Measurements from ENCODE around the gene BAIAP2.

The BAIAP2 gene

DNA sequence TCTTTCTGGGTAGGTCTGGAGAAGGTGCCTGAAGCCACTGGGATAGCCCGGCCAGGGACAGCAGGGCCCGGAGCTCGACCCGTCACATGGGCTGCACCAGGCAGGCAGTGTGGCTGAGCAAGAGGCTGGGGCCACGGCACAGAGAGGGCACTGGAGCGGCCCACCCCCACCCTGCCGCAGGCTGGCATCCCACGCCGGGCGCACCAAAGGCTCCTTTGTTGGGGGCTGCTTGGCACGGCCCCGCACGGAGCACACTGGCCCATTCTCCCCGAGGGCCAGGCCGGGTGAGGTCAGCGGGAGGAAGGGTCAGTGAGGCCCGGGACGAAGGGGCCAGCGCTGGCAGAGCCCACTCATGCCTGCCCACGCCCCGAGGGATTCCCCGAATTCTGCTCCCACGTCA lies 93.8 kb downstream of the BAIAP2 start:
- no peak for DNase-seq

DNA sequence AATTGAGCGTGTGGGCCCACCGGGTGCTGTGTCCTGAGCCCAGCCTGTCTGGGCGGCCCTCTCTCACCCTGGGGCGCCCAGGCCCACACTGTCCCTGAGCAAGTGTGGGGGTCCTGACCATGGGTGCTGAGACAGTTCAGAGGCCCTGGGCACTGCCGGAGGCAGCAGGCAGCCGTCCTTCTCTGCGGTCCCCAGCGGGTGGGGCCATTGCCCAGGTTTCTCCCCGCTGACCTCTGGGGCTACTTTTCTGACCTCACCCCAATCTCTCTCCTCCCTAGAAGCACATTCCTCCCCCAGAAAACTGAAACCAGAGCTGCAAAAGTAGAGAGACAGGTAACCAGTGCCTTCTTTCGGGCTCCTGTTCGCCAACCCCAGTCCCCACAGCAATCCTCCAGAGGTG lies 94.3 kb downstream of the BAIAP2 start:
- no peak for DNase-seq

DNA sequence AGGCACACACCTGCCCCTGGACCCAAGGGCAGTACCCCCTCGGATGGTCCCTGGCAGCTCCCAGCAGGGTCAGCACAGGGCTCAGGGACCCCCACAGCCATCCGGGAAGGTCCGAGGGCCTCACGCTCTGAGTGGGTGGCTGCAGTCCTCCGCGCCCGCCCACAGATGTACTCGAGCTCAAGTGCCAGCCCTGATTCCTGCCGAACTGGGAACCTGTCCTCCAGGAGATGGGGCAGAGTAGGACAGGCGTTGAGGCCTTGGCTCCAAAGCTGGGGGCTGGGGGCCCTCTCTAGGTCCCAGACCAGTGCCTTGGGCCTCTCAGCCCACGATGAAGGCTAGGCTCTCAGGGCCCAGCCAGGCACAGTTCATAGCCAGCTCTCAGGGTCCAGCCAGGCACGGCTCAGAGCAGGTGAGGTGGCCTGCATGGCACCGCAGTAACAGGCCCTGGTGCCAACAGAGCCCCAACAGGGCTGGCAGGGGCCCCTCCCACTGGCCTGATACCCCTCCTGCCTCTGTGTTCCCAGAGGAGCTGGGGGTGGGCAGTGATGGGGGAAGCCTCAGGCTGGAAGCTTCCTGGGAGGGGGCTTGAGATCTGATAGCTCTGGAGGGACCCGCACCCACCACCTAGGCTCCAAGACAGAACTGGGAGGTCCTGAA lies 94.9 kb downstream of the BAIAP2 start:
- DNase-seq = no peak

DNA sequence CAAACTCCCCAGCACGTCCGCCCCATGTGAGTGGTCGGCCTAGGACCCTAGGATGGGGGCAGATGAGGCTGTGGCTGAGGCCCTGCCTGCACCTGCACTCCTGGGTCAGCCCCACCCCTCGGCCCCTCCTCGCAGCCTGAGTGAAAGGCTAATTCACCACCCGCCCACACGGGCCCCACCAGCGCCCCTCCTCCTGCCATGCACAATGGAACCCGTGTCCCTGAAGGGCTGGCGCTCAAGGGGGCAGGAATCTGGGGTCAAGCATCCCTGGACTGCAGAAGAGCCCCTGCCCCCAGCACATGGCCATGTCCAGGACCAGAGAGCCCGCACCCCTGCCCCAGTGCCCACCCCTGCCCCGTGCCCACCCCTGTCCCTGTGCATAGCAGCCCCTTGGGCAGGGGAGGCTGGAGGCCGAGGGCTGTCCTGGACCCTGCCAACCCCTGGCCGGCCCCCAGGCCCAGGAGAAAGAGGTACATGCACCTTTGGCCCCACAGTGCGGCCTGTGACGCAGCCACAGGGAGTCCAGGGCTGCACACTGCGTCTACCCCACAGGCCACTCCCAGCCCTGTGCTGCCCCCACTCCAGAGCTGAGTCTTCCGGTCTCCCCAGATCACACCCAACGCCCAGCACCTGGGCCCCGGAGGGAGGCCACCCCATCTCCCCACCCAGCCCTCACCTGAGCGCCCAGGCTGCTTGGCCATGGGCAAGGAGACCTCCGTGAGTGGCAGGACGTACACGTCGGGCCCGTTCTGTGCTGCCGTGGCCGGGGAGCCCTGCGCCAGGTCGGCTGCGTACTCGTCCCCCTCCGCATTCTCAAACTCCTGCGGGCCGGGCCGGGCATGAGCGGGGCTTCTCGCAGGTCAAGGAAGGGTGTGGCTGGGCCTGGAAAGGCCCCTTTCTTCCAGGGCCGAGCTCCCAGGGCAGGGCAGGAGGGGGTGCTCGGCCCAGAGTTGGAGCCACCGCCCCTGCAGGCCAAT lies 95.7 kb downstream of the BAIAP2 start:
- DNase-seq = no peak

DNA sequence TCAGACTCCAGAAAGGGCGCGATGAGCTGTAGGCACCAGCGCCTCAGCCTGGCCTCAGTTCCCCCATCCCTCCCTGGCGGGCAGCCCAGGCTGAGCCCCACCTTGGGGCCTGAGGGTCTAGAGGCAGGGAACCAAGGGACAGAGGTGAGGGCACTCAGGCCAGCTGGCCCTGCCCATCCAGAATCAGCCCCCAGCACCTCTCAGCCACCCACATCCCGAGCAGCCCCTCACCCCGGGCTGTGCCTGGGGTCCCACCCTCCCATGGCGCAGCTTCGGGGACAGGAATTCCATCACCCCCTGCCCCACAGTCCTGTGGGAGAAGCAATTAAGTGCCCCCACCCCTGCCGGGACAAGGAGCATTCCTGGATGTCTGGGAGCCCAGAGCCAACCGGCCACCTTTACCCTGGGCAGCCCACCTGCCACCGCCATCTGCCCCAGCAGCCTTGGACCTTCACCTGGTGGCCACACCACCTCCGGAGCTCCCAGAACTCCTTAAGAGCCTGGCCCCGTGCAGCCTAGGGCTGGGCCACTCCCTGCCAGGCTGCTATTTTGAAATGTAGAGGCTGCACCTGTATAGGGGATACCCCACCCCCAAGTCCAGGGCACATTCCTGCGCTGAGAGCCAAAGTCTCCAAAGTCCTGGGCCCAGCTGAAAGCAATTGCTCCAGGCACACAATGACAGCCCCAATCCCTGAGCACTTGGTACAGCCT lies 96.7 kb downstream of the BAIAP2 start:
- DNase-seq = no peak

DNA sequence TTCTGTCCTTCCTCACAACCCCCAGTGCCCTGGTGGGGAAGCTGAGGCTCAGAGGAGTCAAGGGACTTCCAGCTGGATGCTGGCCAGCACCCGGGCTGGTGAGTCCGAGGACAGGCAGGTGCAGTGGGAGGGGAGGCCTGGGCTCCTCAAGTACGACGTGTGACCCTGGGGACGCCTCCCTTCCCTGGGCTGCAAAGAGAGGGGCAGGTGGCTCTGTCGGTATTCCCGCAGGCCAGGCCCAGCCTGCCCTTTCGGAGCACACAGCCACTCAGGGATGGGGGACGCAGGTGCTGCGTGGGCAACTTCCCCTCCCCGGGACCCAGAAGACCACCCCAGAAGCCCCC lies 97.2 kb downstream of the BAIAP2 start:
- DNase-seq = no peak

DNA sequence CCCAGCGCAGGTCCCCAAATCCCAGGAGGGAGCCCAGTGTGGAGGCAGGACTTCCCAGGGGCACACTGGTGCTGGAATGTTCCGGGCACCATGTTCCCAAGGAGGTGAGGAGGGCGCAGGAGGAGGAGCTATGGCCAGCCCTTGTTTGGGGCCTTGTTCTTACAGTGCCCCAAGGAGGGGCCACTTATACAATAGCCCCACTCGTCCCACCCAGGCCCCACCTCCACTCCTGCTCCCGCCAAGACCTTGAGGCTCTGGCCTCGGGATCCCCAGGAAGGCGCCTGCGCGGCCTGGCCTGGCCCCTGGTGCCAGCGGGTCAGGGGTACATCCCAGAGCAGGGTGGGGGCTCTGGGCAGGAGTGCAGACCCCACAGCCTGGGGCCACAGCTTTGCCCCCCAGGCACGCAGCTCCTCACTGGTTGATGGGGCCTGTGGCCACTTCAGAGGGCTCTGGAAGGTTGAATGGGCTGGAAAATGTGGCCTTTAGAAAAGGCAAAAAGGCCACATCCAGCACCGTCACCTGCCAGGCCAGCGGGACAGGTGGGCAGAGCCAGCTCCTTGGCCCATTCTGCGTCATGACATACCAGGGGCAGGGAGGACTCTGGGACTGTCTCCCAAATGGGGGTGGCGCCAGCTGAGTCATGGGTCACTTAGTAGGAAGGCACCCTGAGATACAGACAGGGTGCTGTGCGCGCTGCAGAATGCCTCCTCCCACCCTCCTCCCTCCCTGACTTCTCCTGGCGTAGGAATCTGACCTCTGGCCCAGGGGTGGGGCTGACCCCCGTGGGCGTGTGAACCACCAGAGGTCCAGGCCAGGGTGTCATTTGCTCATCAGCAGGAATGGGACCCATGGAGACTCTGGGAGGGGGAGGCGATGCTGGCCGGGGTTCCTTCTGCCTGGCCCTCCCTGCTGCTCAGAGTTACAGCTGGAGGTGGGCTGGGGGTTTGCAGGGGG lies 98.1 kb downstream of the BAIAP2 start:
- DNase-seq = no peak

DNA sequence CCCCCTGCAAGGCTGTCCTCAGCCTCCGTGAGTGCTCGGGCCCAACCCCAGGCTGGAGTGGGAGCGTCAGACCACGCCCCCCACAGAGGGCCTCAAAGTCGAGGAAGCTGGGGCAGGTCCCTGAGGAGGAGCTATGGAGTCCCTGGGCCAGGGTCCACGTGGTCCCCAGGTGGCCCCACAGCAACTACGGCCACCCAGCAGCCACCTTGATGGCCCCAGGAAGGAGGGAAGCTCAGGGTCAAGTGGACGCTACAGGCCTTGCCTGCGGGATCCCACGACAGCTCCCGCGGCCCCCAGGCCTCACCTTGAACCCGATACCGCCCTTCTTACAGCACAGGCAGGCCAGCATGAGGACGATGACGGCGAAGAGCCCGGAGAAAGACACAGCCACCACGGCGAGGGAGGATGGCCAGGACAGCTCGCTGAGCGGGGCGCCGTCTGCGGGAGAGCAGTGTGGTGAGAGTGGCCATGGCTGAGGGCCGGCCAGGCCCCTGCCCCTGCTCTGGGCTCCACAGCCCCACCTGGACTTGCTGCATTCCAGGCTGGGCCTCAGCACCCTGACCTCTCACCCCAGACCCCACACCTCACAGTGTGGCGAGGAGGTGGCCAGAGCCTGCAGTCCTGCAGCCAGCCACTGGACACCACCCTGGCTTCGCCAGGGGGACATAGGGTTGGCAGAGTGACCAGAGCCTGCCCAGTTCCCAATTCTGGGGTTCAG lies 99.3 kb downstream of the BAIAP2 start:
- no peak for DNase-seq

DNA sequence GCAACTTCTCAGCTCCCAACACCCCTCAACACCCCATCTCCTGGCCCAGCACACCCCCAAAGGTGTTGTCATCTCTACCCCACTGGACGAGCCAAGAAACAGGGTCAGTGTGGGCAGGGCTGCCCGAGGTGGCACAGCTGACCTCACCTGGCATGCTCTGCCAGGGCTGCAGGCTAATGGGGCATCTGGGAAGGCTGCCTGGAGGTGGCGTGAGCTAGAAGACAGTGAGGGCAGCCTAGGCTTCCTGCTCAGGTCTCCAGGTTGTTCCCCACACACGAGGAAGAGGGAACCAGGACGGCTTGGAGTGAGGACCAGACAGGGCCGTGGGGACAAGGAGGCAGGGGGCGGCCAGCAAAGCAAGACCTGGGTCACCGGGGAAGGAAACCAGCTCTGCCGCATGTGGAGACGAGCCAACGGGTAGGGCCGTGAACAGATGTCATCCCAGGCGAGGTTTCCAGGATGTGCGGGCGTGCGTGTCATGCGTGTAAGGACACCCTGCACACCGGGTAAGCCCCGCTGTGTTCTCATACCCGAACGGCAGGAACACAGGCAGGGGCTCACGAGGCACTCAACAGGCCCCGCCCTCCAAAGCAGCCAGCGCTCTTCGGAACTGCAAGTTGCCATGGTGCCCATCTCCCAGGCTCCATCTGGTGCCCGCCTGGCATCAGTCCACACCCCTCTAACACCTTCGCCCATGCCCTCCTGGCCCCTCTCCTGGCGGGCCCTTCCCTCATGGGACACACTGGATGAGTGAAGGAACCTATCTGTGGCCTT lies 100.7 kb downstream of the BAIAP2 start:
- no peak for DNase-seq

DNA sequence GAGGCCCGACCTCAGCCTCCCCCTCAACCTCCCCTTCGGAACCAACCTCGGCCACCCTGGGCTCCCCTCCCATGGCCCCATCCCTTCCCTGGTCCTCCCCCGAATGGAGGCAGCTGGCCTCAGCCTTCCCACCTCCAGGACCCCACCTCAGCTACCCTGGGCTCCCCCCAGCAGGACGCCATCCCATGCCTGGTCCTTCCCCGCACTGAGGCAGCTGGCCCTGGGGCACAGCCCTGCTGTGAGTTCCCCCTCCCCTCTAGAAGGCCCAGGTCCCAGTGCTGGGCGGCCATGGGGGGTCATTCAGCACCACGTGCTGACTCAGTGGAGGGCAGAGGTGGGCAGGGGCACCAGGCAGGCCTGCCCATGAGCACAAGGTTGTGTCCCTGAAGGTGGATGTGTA lies 101.4 kb downstream of the BAIAP2 start:
- DNase-seq = no peak

DNA sequence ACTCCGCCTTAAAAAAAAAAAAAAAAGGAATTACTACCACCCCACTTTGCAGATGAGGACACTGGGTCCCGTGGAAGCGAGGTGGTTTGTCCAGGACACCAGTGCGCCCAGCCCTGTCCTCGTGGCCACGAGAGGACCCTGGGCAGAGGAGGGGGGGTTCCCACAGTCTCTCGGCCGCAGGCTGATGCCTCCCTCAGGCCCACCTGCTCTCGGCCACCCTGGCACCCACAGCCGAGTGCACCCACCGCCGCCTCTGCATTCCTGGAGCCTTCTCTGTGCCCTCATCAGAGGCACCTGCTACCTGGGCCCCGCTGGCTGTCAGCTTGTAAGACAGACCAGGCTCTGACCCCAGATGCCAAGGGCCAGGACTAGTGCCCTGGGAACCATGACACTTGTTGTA lies 102.3 kb downstream of the BAIAP2 start:
- DNase-seq = no peak

DNA sequence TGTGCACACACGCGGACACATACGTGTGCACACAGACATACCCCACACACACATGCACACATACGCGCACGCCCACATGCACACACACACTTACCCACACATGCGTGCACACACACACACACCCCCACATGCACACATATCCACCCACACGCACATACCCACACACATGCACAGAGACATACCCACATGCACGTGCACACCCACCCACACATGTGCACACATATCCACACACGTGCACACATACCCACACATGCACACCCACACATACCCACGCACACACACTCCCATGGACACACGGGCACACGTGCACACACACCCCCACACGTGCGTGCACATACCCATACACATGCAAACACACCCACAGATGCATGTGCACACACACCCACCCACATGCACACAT lies 103.1 kb downstream of the BAIAP2 start:
- DNase-seq = no peak

DNA sequence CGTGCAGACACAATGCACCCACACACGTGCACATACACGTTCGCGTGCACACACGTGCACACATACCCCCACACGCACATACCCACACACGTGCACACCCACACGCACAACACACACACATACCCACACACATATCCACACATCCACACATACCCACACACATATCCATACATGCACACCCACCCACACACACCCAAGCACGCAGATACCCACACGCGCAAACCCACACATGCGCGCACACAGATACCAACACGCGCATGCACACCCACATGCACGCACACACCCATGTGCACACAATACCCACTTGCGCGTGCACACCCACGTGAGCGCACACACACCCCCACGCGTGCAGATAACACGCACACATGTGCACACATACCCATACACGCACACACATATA lies 103.5 kb downstream of the BAIAP2 start:
- DNase-seq = no peak

DNA sequence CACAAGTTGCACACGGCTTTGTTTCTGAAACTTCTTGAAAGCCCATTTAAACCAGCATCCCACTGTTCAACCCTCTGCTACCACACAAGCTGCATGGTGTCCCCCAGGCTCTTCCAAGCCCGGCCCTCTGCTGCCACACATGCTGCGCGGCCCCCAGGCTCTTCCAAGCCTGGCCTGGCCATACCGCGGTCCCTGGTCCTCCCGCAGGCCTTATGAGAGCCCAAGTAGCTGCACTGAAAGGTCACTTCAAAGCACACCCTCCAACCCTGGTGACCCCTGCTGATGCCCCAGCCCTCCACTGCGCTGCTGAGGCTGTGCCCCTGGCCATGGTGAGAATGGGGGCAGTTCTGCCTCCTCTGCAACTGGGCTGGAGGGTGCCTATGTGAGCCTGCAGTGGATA lies 104.5 kb downstream of the BAIAP2 start:
- no peak for DNase-seq

DNA sequence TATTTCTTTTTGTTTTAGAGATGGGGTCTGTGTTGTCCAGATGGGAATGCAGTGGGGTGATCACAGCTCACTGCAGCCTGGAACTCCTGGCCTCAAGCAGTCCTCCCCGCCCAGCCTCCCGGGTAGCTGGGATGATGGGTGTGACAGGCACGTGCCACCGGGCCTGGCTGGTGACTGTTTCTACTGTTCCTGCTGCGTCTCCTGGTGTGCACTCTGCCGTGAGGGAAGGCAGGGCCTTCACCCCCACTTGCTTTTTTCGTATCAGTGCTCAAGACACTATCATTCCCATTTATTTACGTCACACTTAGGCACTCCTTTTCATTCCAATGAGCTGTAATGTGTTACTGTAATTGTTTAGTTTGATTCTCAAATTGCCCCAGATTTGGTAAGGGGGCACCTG lies 105.1 kb downstream of the BAIAP2 start:
- DNase-seq = no peak

DNA sequence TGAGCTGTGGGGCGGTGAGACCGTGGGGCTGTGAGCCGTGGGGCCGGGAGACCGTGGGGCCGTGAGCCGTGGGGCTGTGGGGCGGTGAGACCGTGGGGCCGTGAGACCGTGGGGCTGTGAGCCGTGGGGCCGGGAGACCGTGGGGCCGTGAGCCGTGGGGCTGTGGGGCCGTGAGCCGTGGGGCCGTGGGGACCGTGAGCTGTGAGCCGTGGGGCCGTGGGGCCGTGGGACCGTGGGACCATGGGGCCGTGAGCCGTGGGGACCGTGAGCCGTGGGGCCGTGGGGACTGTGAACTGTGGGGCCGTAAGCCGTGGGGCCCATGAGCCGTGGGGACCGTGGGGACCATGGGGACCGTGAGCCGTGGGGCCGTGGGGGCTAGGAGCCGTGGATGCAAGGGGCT lies 105.7 kb downstream of the BAIAP2 start:
- DNase-seq = no peak

DNA sequence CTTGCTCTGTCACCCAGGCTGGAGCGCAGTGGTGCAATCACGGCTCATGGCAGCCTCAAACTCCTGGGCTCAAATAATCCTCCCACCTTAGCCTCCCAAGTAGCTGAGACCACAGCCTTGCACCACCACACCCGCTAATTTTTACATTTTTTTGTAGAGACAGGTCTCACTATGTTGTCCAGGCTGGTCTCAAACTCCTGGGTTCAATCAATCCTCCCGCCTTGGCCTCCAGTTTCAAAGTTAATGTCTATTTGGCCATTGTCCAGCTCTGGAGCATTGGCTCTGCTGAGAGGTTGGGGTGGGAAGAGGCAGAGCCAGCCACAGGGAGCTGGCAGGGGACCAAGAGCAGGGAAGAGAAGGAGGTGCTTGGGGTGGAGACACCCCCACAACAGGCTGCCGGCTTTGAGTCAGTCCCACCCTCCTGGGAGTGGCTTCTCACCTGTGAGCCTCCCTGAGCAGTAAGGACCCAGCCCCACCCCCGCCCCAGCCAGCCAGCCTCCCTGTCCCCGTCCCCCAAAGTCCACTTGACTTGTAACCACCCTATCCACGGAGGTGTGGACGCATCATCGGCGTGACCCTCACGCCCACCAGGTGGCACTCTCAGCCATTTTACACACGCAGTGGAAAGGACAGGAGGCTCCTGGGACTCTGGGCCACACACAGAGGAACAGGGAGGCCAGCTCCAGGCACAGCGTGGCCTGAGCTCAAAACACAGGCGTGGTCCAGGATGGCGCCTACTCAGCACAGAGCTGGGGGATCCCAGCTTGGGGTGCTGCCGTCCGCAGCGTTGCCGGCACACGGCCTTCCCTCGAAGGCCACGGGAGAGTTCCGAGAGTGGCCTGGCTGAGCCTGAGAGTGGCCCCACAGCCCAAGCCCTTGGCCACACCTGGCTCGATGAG lies 107.6 kb downstream of the BAIAP2 start:
- DNase-seq = peak; percentile 67

DNA sequence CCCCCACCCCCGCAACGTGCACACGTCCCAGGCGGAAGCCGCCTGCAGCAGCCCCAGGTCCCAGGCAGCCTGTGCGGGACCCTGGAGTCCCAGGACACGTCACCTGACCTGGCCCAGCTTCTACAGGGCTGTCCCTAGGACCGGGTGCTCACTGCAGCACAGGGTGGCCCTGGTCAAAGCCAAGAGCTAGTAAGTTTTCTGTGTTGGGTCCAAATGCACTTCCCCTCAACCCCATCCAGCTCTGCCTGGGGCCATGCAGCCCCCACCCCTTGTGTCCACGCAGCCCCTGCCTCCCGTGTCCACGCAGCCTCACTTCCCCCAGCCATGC lies 108.2 kb downstream of the BAIAP2 start:
- no peak for DNase-seq

DNA sequence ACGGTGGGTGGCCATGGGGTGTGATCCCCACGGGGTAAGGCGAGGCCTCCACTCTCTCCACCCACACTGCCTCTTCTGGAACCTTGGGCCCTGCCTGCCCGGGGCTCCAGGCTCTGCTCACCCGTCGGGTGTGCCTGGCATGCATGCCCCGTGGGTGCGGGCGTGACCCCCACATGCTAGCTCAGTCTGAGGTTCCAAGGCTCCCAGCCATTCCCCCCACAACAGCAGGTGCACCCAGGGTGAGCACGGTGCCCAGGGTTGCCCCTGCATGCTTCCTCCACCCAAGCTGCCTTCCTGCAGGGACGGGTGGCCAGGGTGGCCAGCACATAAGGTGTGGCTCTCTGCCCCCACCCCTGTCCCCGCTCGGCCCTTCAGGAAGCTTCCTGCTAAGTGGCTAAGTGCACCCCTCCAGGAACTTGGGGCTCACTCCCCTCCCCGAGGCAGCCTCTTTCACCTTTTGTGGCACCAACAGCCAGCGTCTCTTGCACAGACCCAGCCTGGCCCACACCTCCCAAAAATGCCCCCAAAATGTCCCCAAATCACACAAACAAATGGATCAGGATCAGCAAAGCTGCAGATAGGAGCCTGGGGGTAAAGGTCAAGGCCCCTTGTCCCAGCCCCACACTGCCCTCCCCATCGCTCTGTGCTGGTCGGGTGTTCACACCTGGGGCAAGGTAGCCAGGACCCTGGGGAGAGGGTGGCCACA lies 108.9 kb downstream of the BAIAP2 start:
- no peak for DNase-seq

DNA sequence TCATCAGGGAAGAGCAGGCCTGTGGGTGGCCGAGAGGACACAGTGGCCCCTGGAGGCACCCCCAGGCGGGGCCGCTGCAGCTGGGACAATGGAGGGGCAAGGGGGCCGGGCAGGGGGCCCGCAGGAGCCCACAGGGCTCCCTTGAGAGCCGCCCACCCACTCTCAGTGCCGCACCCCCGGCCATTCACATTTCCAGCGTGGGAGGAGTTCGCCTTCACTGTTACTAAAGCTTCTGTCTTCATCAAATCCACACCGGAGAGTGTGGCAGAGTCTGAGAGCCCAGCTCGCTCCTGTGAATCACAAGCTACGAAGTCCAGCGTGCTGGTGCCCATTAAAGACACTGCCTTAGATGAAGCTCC lies 109.5 kb downstream of the BAIAP2 start:
- DNase-seq = no peak
